ENCODE data around the gene OLFM3. TPM values are rescaled to one million over a fixed set of nuclear protein-coding genes. Genes with fewer than 3 reads are reported as not detected.

Gene OLFM3
- not detected in 2 replicates for total RNA-seq

DNA sequence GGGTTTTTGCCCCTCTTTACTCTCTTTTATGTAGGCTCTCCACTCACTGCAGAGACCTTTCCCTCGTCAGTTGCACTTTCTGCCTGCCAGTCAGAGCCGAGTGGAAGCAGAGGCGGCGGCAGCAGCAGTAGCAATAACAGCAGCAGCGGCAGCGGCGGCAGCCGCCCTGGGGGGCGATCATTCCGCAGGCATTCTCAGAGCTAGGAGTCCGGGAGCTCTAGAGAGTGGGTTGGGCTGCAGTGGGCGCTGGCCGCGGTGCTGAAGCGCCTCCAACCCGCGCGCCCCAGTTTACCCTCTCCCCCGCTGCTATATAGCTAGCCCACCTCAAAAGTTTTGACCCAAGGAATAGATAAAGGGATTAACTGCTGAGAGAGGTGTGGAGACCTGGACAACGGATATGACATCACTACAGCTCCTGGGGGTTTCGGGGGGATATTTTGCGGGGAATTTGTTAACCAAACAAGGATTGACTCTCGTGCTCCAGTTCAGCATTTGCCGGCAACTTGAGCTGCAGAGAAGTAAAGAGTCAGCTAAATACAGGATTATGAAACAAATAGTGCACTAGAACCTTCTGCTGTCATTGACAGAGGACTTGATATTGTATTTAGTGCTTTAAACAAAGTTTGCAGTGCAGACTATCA is at the start of gene OLFM3:
OLFM3 (minus strand) TSS at position 102 of the 641 bp plus-strand sequence.

